ENCODE data around the gene CD151.

The CD151 gene

GRCh38 chr11:875769-876301, 43.1 kb downstream of the CD151 start:
- DNase-seq: no peak

GRCh38 chr11:876545-876944, 43.8 kb downstream of the CD151 start:
- DNase-seq: no peak

GRCh38 chr11:877565-877964, 44.8 kb downstream of the CD151 start:
- DNase-seq: no peak

GRCh38 chr11:880447-880846, 47.7 kb downstream of the CD151 start:
- DNase-seq: no peak

GRCh38 chr11:882596-882995, 49.8 kb downstream of the CD151 start:
- no peak for DNase-seq

- DNase-seq: no peak
These were observed 50.8 kb downstream of the CD151 start for GRCh38 chr11:883527-883926.

GRCh38 chr11:884578-885070, 51.9 kb downstream of the CD151 start:
- DNase-seq: no peak

- no peak for DNase-seq
These were observed 53.8 kb downstream of the CD151 start for GRCh38 chr11:886568-886967.

GRCh38 chr11:887589-887988, 54.8 kb downstream of the CD151 start:
- DNase-seq: no peak
